SK-N-SH (cell line): ENCODE results near the gene SGSM2. TPM values are rescaled to one million over a fixed set of nuclear protein-coding genes. Genes with fewer than 3 reads are reported as not detected.

ENCODE experiments used
- CTCF ChIA-PET: fragments of 300-600, 350-600 bp; formaldehyde crosslinking; extraction: SDS; loops from one replicate; lab custom pipeline; 2021; lab: Yijun Ruan, JAX
- POLR2A ChIA-PET: fragments of 350-600 bp; sonication (Branson Sonifier 250); formaldehyde crosslinking; extraction: SDS; loops from one replicate; lab custom pipeline; 2020; ENCODE audit warnings: antibody characterized with exemption, inconsistent platforms; lab: Yijun Ruan, JAX
- DNase-seq: peaks from one replicate; pipeline ENCODE4 v3.0.0; 2012
- H2AFZ ChIP-seq: fragments of 200-600 bp; sonication (generic); 2 replicates; pipeline ENCODE4 v1.8.1; 2016; ENCODE audit warnings: antibody characterized with exemption, mild to moderate bottlenecking, low read depth
- H3F3A ChIP-seq: fragments of 200-600 bp; sonication (generic); replicated peaks from 2 replicates; pipeline ENCODE3; 2016; ENCODE audit warnings: antibody characterized with exemption, mild to moderate bottlenecking; ENCODE audit not compliant: insufficient read depth
- H3K27ac ChIP-seq, 2 experiments: fragments of 200-500 bp in 1 of 2; fragments of 200-600 bp in 1 of 2; sonication (Bioruptor generic) in 1 of 2; sonication (generic), shearing (Covaris generic) in 1 of 2; 2 replicates each; pipeline versions ENCODE4 v1.5.1 to v1.6.1; 2014 to 2016; ENCODE audit warnings: low read depth in 2 of 2, inconsistent platforms in 1 of 2, low read length in 1 of 2, mild to moderate bottlenecking in 1 of 2, mixed read lengths in 1 of 2
- H3K27me3 ChIP-seq: fragments of 200-600 bp; sonication (generic), shearing (Covaris generic); 2 replicates; pipeline ENCODE4 v1.6.1; 2016; ENCODE audit warnings: mixed run types; ENCODE audit not compliant: insufficient read depth
- H3K36me3 ChIP-seq, 2 experiments: fragments of 200-500 bp in 1 of 2; fragments of 200-600 bp in 1 of 2; sonication (Bioruptor generic) in 1 of 2; sonication (generic) in 1 of 2; replicated peaks in 1 of 2; 2 replicates each; pipeline versions ENCODE3 to v1.5.1; 2014 to 2016; ENCODE audit warnings: low read length in 1 of 2, mild to moderate bottlenecking in 1 of 2; ENCODE audit not compliant: insufficient read depth in 2 of 2, control insufficient read depth in 1 of 2
- H3K4me1 ChIP-seq, 2 experiments: fragments of 200-500 bp in 1 of 2; fragments of 200-600 bp in 1 of 2; sonication (Bioruptor generic) in 1 of 2; sonication (generic), shearing (Covaris generic) in 1 of 2; 2 replicates each; pipeline versions ENCODE4 v1.5.1 to v1.6.1; 2014 to 2016; ENCODE audit warnings: low read depth in 1 of 2, low read length in 1 of 2, mixed run types in 1 of 2; ENCODE audit not compliant: insufficient read depth in 2 of 2, control insufficient read depth in 1 of 2
- H3K4me2 ChIP-seq: fragments of 200-600 bp; sonication (generic), shearing (Covaris generic); 2 replicates; pipeline ENCODE4 v1.6.1; 2017; ENCODE audit warnings: mixed run types
- H3K4me3 ChIP-seq, 2 experiments: fragments of 200-500 bp in 1 of 2; fragments of 200-600 bp in 1 of 2; sonication (Bioruptor generic) in 1 of 2; sonication (generic), shearing (Covaris generic) in 1 of 2; 2 replicates each; pipeline versions ENCODE4 v1.5.1 to v1.8.1; 2014 to 2016; ENCODE audit warnings: low read depth in 2 of 2, inconsistent platforms in 1 of 2, low read length in 1 of 2, mild to moderate bottlenecking in 1 of 2, mixed read lengths in 1 of 2, moderate library complexity in 1 of 2
- H3K79me2 ChIP-seq: fragments of 200-600 bp; sonication (generic); 2 replicates; pipeline ENCODE4 v1.8.1; 2017; ENCODE audit warnings: mild to moderate bottlenecking; ENCODE audit not compliant: insufficient read depth
- H3K9ac ChIP-seq: fragments of 200-600 bp; sonication (generic); 2 replicates; pipeline ENCODE4 v1.6.1; 2017; ENCODE audit warnings: mixed run types
- H3K9me2 ChIP-seq: fragments of 200-600 bp; sonication (generic); 2 replicates; pipeline ENCODE4 v1.6.1; 2017; ENCODE audit warnings: mixed run types
- H3K9me3 ChIP-seq: fragments of 200-600 bp; sonication (generic); 2 replicates; pipeline ENCODE4 v1.6.1; 2017; ENCODE audit warnings: mixed run types, mild to moderate bottlenecking, moderate library complexity
- H4K20me1 ChIP-seq: fragments of 200-600 bp; sonication (generic); 2 replicates; pipeline ENCODE4 v1.6.1; 2017; ENCODE audit warnings: mild to moderate bottlenecking, mixed run types; ENCODE audit not compliant: insufficient read depth
- CHD2 ChIP-seq: fragments of 150-350 bp; IDR thresholded peaks from 2 replicates; pipeline ENCODE4 v1.6.1; 2018; ENCODE audit warnings: low read length; ENCODE audit not compliant: partially characterized antibody
- ELF1 ChIP-seq: IDR thresholded peaks from 2 replicates; pipeline ENCODE4 v1.4.0; 2012
- EP300 ChIP-seq, 2 experiments: IDR thresholded peaks; 2 replicates each; pipeline versions ENCODE4 v1.4.0 to v1.6.1; 2012; ENCODE audit warnings: borderline replicate concordance in 1 of 2, low read depth in 1 of 2, low read length in 1 of 2
- EZH2phosphoT487 ChIP-seq: fragments of 200-600 bp; sonication (generic); IDR thresholded peaks from 2 replicates; pipeline ENCODE4 v1.6.1; 2017; ENCODE audit warnings: low read depth, mixed run types, mild to moderate bottlenecking, antibody characterized with exemption, moderate library complexity, borderline replicate concordance
- FOXJ3 ChIP-seq: sonication (generic); formaldehyde crosslinking; IDR thresholded peaks from 2 replicates; pipeline ENCODE4 v1.5.1; 2020; ENCODE audit warnings: mild to moderate bottlenecking, missing genetic modification reagents
- FOXM1 ChIP-seq: IDR thresholded peaks from 2 replicates; pipeline ENCODE4 v1.4.0; 2012; ENCODE audit warnings: low read depth, mild to moderate bottlenecking
- GATA2 ChIP-seq: sonication (generic); formaldehyde crosslinking; IDR thresholded peaks from 2 replicates; pipeline ENCODE4 v1.5.0; 2020; ENCODE audit warnings: mild to moderate bottlenecking, missing genetic modification reagents
- MXI1 ChIP-seq: IDR thresholded peaks from 2 replicates; pipeline ENCODE4 v1.6.1; 2012; ENCODE audit warnings: mild to moderate bottlenecking, low read depth, low read length, improper control_type of control experiment
- RAD21 ChIP-seq: IDR thresholded peaks from 2 replicates; pipeline ENCODE4 v1.6.1; 2012; ENCODE audit warnings: mild to moderate bottlenecking, low read length
- RFX5 ChIP-seq: IDR thresholded peaks from 2 replicates; pipeline ENCODE4 v1.6.1; 2012; ENCODE audit warnings: mild to moderate bottlenecking, improper control_type of control experiment, low read length
- SMC3 ChIP-seq: IDR thresholded peaks from 2 replicates; pipeline ENCODE4 v1.6.1; 2012; ENCODE audit warnings: low read depth, low read length, improper control_type of control experiment
- TAF1 ChIP-seq: IDR thresholded peaks from 2 replicates; pipeline ENCODE4 v1.6.1; 2012; ENCODE audit warnings: low read depth, mild to moderate bottlenecking, low read length, moderate library complexity, borderline replicate concordance
- WGBS: methylation state at CpG from one replicate; pipeline ENCODE4 v1.1.6; 2017; ENCODE audit warnings: low lambda C conversion rate; 5-methylcytosine and 5-hydroxymethylcytosine counted together
- polyA plus RNA-seq, 3 experiments: library from polyadenylated mRNA; depleted of rRNA; stranded (reverse); fragments of >200 nt; gene quantifications; 2 replicates each; pipeline ENCODE4 v1.2.3, GENCODE V29; 2012
- TF ChIP-seq, protein P1 (sequence below): IDR thresholded peaks from 2 replicates; pipeline ENCODE4 v1.6.1; 2012; ENCODE audit warnings: mild to moderate bottlenecking, low read depth, low read length, moderate library complexity
- TF ChIP-seq, protein P2 (sequence below): IDR thresholded peaks from 2 replicates; pipeline ENCODE4 v1.4.0; 2012; ENCODE audit warnings: low read depth
- TF ChIP-seq, protein P3 (sequence below): IDR thresholded peaks from 2 replicates; pipeline ENCODE4 v1.4.0; 2012; ENCODE audit warnings: low read depth, borderline replicate concordance
- TF ChIP-seq, protein P4 (sequence below): fragments of 150-350 bp; IDR thresholded peaks from 2 replicates; pipeline ENCODE4 v1.6.1; 2016; ENCODE audit warnings: mild to moderate bottlenecking, low read depth, low read length
- TF ChIP-seq, protein P5 (sequence below): IDR thresholded peaks from 2 replicates; pipeline ENCODE4 v1.4.0; 2012; ENCODE audit warnings: low read depth, borderline replicate concordance

Gene SGSM2
- polyA plus RNA-seq, 1 of the 3 experiments (the other 2 are of a cell fraction): 85.9 TPM

DNA sequence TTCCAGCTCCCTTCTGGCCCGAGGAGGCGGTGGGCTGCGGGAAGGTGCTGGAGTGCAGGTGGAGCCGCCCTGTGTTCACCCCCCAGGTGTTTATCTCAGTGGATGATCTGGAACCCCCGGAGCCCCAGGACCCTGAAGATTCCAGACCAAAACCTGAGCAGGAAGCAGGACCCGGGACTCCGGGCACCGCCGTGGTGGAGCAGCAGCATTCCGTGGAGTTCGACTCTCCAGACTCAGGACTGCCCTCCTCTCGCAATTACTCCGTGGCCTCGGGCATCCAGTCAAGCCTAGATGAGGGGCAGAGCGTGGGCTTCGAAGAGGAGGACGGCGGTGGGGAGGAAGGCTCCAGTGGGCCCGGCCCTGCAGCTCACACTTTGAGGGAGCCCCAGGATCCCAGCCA is 38.1 kb downstream of the SGSM2 start (continued):
- TF ChIP-seq FOXJ3 (CRISPR knock-in tag): no peak
- TF ChIP-seq, all 33 proteins: peak for 0

DNA sequence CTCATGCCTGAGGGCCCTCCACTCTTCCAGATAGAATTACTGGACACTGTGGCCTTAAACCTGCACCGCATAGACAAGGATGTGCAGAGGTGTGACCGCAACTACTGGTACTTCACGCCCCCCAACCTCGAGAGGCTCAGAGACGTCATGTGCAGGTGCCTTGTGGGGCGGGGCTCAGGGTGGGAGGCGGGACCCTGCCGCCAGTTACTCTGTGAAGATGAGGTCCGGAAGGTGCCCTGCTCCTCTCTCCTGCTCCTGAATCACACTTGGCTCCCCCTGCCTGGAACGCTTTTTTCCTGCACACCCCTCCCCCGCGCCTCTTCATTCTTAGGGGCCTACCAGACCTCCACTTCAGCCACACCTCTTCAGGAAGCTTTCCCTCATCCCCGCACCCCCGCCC is 38.8 kb downstream of the SGSM2 start:
- Histone ChIP-seq H3K27ac (no peak overlapping the region), H3K79me2 (no peaks in the 10 kb centered on the region), H4K20me1 (no peaks in the 10 kb centered on the region), H3K4me1 (peaks cover 0 to 23% of the 10 kb centered on the region in 2 experiments; a peak in 1 of 4 replicates), H3K4me2 (no peak overlapping the region), H3K4me3 (no peak overlapping the region), H3K36me3 (peaks cover 3 to 72% of the 10 kb centered on the region in 2 experiments), H3K27me3 (no peaks in the 10 kb centered on the region), H2AFZ (no peak overlapping the region), H3K9ac (no peak overlapping the region), H3K9me2 (no peaks in the 10 kb centered on the region), H3K9me3 (no peaks in the 10 kb centered on the region), H3F3A (no peaks in the 10 kb centered on the region)
- no peak for TF ChIP-seq FOXM1
- TF ChIP-seq SMC3: no peak
- no peak for TF ChIP-seq EP300 (IDR thresholded peaks at IDR 0.05; ENCODE audit: borderline replicate concordance in 1 of 2, low read depth in 1 of 2, low read length in 1 of 2)
- TF ChIP-seq, protein P1, sequence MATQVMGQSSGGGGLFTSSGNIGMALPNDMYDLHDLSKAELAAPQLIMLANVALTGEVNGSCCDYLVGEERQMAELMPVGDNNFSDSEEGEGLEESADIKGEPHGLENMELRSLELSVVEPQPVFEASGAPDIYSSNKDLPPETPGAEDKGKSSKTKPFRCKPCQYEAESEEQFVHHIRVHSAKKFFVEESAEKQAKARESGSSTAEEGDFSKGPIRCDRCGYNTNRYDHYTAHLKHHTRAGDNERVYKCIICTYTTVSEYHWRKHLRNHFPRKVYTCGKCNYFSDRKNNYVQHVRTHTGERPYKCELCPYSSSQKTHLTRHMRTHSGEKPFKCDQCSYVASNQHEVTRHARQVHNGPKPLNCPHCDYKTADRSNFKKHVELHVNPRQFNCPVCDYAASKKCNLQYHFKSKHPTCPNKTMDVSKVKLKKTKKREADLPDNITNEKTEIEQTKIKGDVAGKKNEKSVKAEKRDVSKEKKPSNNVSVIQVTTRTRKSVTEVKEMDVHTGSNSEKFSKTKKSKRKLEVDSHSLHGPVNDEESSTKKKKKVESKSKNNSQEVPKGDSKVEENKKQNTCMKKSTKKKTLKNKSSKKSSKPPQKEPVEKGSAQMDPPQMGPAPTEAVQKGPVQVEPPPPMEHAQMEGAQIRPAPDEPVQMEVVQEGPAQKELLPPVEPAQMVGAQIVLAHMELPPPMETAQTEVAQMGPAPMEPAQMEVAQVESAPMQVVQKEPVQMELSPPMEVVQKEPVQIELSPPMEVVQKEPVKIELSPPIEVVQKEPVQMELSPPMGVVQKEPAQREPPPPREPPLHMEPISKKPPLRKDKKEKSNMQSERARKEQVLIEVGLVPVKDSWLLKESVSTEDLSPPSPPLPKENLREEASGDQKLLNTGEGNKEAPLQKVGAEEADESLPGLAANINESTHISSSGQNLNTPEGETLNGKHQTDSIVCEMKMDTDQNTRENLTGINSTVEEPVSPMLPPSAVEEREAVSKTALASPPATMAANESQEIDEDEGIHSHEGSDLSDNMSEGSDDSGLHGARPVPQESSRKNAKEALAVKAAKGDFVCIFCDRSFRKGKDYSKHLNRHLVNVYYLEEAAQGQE: no peak
- no peak for TF ChIP-seq RFX5
- no peak for TF ChIP-seq CHD2
- TF ChIP-seq ELF1: no peak
- TF ChIP-seq MXI1: no peak
- TF ChIP-seq, protein P2, sequence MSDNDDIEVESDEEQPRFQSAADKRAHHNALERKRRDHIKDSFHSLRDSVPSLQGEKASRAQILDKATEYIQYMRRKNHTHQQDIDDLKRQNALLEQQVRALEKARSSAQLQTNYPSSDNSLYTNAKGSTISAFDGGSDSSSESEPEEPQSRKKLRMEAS: no peak
- no peak for TF ChIP-seq FOXJ3 (CRISPR knock-in tag)
- no peak for TF ChIP-seq TAF1
- TF ChIP-seq, protein P3, sequence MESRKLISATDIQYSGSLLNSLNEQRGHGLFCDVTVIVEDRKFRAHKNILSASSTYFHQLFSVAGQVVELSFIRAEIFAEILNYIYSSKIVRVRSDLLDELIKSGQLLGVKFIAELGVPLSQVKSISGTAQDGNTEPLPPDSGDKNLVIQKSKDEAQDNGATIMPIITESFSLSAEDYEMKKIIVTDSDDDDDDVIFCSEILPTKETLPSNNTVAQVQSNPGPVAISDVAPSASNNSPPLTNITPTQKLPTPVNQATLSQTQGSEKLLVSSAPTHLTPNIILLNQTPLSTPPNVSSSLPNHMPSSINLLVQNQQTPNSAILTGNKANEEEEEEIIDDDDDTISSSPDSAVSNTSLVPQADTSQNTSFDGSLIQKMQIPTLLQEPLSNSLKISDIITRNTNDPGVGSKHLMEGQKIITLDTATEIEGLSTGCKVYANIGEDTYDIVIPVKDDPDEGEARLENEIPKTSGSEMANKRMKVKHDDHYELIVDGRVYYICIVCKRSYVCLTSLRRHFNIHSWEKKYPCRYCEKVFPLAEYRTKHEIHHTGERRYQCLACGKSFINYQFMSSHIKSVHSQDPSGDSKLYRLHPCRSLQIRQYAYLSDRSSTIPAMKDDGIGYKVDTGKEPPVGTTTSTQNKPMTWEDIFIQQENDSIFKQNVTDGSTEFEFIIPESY: no peak
- TF ChIP-seq GATA2 (CRISPR knock-in tag): no peak
- TF ChIP-seq, protein P4, sequence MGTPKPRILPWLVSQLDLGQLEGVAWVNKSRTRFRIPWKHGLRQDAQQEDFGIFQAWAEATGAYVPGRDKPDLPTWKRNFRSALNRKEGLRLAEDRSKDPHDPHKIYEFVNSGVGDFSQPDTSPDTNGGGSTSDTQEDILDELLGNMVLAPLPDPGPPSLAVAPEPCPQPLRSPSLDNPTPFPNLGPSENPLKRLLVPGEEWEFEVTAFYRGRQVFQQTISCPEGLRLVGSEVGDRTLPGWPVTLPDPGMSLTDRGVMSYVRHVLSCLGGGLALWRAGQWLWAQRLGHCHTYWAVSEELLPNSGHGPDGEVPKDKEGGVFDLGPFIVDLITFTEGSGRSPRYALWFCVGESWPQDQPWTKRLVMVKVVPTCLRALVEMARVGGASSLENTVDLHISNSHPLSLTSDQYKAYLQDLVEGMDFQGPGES: no peak
- no peak for TF ChIP-seq RAD21
- TF ChIP-seq, protein P5, sequence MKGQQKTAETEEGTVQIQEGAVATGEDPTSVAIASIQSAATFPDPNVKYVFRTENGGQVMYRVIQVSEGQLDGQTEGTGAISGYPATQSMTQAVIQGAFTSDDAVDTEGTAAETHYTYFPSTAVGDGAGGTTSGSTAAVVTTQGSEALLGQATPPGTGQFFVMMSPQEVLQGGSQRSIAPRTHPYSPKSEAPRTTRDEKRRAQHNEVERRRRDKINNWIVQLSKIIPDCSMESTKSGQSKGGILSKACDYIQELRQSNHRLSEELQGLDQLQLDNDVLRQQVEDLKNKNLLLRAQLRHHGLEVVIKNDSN: no peak
- TF ChIP-seq EZH2phosphoT487: no peak
- DNase-seq: peak; percentile 28
- CTCF ChIA-PET: interaction anchor here (1.0 to 26.4 kb wide), 3 partner anchors 8 to 33 kb away, joined by 4 to 654 read pairs (median 4); partner anchors contain the start of gene MNT
- 89% methylated on average over 7 of the region's 14 CpGs for WGBS
- POLR2A ChIA-PET: interaction anchor here (1.0 kb wide), 1 partner anchor 40 kb away, joined by 3 read pairs; the partner anchor contains the start of gene TSR1
